22Rv1 (cell line): ENCODE results near the gene SH3RF3.

ENCODE experiments used
- H3K27ac ChIP-seq: fragments of 450-650 bp; 2 replicates; pipeline ENCODE4 v1.5.1; 2017
- ZFX ChIP-seq: fragments of 450-650 bp; IDR thresholded peaks from 2 replicates; pipeline ENCODE4 v1.6.1; 2017; ENCODE audit warnings: antibody characterized with exemption, borderline replicate concordance
- TF ChIP-seq, protein P1 (sequence below): fragments of 450-650 bp; IDR thresholded peaks from 2 replicates; pipeline ENCODE4 v1.5.1; 2017; ENCODE audit warnings: mild to moderate bottlenecking

SH3RF3 gene

GRCh38 chr2:109293663-109294062 is 164.7 kb downstream of the SH3RF3 start:
- no peak overlapping the region for H3K27ac ChIP-seq
- TF ChIP-seq ZFX: no peak
- TF ChIP-seq, protein P1, sequence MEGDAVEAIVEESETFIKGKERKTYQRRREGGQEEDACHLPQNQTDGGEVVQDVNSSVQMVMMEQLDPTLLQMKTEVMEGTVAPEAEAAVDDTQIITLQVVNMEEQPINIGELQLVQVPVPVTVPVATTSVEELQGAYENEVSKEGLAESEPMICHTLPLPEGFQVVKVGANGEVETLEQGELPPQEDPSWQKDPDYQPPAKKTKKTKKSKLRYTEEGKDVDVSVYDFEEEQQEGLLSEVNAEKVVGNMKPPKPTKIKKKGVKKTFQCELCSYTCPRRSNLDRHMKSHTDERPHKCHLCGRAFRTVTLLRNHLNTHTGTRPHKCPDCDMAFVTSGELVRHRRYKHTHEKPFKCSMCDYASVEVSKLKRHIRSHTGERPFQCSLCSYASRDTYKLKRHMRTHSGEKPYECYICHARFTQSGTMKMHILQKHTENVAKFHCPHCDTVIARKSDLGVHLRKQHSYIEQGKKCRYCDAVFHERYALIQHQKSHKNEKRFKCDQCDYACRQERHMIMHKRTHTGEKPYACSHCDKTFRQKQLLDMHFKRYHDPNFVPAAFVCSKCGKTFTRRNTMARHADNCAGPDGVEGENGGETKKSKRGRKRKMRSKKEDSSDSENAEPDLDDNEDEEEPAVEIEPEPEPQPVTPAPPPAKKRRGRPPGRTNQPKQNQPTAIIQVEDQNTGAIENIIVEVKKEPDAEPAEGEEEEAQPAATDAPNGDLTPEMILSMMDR: no peak

- TF ChIP-seq, protein P1: no peak
- no peak for TF ChIP-seq ZFX
- no peak overlapping the region for H3K27ac ChIP-seq
Measured at GRCh38 chr2:109294523-109294922, 165.5 kb downstream of the SH3RF3 start.

DNA sequence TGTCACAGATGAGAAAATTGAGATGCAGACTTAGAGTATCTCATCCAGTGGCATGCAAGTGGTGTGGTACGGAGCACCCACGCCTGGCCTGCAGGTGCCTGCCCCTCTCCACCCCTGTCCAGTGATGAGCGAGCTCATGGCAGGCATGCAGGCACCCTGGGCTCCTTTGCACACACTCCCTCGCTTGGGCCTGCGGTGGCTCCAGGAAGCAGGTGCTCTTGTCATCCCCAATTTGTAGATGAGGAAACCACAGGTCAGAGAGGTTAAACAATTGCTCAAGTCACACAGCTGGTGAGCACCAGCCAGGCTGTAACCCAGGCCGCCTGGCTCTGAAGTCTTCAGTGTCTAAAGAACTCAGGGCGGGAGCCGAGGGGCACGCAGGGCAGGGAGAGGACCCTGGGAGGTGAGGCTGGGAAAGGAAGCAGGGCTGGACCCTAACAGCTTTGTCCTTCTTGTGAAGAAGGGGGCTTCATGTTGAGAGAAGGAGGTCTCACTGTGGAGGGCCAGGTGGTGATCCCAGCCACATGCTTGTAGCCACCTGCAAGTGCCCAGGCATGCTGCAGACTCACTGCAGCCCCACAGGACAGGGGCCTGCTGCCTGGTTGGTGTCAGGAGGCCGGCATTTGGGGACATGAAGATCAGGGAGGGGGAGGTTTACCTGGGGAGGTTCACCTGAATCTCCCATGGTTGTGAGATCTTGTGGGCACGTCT is 166.2 kb downstream of the SH3RF3 start:
- TF ChIP-seq, protein P1: no peak
- no peak for TF ChIP-seq ZFX

DNA sequence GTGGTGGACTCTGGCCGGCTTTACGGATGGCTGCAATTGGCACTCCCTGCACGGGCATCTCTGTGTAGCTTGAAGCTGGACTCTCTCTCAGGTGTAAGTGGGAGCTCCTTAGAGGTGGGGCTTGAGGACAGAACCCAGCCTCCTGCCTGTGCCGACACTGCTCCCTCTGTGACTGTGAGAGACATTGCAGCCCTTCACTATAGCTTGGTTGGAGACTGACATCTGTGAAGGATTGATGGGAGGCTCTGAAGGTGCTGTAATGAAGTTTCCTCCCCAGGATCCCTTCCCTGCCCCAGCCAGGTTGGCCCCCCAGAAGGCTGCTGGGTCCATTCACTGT is 166.7 kb downstream of the SH3RF3 start:
- H3K27ac ChIP-seq: no peak overlapping the region
- TF ChIP-seq, protein P1: no peak
- no peak for TF ChIP-seq ZFX

More for the DNA sequence above, 166.2 kb downstream of the SH3RF3 start:
- no peak overlapping the region for H3K27ac ChIP-seq

DNA sequence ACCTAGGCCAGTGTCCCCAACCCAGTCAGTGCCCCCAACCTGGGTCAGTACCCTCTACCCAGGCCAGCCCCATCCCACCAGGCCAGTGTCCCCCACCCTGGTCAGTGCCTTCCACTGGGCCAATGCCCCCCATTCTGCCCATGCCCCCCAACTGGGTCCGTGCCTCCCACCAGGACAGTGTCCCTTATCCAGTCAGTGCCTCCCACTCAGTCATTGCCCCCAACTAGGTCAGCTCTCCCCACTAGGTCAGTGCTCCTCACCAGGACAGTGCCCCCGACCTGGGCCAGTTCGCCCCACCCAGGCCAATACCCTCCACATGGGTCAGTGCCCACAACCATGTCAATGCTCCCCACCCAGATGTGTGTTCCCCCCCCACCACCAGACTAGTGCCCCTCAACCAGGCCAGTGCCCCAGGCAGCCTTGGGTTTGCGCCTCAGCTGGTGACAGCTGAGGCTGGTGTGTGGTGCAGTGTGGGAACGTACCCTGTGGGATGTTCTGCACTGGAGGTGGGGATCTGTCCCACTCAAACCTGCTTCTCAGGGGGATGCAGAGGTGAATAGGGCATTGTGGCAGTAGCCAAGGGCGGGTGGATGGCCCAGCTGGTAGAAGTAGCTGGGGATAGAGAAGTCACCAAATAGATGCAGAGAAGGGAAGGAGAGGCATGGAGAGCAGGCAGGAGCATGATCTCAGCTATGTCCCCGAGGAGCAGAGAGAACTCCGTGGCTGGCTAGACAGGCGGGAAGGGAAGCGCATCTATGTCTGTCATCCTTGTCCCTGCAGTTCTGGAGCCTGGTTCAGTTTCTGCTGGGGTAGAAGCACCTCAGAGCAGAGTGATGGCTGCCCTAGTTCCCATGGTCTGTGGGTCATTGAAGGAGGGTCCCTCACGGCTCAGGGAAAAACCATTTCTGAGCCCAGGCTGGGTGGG is 168.8 kb downstream of the SH3RF3 start:
- no peak overlapping the region for H3K27ac ChIP-seq
- TF ChIP-seq, protein P1: no peak

DNA sequence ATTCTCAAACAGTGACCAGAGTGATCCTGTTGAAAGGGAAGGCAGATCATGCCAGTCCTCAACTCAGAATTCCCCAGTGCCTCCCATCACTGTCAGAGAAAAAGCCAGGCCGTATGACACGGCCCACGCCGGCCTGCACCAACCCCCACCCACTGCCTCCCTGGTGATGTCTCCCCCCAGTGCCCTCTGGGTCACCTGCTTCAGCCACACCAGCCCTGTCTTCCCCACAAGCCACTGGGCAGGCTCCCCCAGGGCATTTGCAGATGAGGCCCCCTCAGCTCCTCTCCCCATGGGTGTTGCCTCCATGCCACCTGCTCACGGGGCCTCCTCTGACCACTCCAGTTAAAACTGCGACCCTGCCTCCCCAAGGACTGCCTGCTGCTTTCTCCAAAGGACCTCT is 169.8 kb downstream of the SH3RF3 start:
- H3K27ac ChIP-seq: no peak overlapping the region
- TF ChIP-seq, protein P1: no peak
- TF ChIP-seq ZFX: no peak

DNA sequence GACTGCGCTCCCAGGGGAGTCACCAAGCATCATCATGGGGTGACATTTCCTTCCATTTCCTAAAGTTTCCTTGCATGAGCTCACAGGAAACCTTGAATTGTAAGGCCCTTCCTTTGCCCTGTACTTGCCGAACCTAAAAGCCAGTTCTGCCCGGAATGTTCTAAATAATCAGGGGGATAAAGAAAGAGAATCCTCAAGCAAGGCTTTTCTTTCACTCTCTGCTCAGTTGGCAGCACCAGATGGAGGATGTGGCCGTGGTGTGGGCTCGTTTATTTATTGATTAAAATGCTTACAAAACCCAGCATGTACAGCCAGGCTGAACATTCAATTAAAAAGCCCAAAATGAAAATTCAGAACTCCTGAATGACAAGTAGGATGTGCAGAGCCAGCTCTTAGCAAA is 170.5 kb downstream of the SH3RF3 start:
- no peak for TF ChIP-seq ZFX
- TF ChIP-seq, protein P1: no peak
- no peak overlapping the region for H3K27ac ChIP-seq
